ENCODE data around the gene FOXJ2.
A peak's percentile ranks its signal among the peaks of the same experiment; 100 is the strongest.

DNA sequence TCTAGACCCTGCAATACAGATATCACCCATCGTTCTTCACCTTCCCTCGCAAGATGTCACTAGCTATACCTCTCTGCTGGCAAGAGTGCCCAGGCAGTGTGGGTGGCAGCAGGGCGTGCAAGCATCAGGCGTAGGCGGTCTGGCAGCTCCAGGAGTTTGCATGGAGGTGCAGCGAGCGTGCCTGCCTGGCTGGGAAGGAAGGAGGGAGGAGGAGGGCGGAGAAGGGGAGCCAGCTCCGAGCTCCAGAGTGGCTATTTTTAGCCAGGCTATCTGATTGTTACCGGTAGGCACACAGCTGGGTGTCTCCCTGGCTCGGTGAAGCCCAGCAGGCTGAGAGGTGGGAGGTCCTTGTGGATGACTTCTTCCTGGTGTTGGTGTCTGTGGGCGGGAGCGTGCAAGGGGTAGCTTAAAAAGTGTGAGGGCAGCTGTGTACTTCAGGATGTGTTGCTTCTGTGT is 6.2 kb downstream of the FOXJ2 start:
- TF ChIP-seq POLR2A (IDR thresholded peaks at IDR 0.05; ENCODE audit: low read depth) (no peak), POLR2AphosphoS5 (IDR thresholded peaks at IDR 0.05) (peak in 1 of 2 donors; percentile 48), EP300 (IDR thresholded peaks at IDR 0.05) (no peak)
- TF ChIP-seq, protein P1, sequence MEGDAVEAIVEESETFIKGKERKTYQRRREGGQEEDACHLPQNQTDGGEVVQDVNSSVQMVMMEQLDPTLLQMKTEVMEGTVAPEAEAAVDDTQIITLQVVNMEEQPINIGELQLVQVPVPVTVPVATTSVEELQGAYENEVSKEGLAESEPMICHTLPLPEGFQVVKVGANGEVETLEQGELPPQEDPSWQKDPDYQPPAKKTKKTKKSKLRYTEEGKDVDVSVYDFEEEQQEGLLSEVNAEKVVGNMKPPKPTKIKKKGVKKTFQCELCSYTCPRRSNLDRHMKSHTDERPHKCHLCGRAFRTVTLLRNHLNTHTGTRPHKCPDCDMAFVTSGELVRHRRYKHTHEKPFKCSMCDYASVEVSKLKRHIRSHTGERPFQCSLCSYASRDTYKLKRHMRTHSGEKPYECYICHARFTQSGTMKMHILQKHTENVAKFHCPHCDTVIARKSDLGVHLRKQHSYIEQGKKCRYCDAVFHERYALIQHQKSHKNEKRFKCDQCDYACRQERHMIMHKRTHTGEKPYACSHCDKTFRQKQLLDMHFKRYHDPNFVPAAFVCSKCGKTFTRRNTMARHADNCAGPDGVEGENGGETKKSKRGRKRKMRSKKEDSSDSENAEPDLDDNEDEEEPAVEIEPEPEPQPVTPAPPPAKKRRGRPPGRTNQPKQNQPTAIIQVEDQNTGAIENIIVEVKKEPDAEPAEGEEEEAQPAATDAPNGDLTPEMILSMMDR (IDR thresholded peaks at IDR 0.05): no peak

Data from esophagus muscularis mucosa (tissue), 4 donors.